ENCODE measurements around the gene TNPO2.

TNPO2 gene

DNA sequence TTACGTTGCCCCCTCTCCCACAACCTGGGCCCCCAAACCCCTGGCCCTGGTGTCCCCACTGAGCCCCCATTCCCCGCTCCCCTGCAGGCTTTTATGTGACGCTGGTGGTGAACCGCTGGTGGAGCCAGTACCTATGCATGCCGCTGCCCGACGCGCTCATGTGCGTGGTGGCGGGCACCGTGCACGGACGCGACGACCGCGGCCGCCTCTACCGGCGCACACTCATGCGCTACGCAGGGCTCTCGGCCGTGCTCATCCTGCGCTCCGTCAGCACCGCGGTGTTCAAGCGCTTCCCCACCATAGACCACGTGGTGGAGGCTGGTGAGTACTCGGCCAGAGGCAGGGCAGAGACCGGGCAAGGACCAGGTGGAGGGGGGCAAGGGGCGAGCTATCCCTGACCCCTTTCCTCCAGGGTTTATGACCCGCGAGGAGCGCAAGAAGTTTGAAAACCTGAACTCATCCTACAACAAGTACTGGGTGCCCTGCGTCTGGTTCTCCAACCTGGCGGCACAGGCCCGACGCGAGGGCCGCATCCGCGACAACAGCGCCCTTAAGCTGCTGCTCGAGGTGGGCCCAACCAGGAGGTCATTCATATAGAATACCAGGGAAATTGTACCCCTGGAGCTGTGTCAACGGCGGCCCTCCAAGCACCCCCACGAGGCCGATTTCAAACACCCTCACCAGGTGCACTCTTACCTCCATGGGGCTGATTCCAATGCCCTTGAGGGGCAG, 30.9 kb upstream of the TNPO2 start:
- no peak for TF ChIP-seq CTCF (IDR thresholded peaks at IDR 0.05; ENCODE audit: low read depth, low read length)
- H3K4me3 ChIP-seq (replicated peaks in 1 of 2; ENCODE audit: low read depth in 2 of 2, low read length in 2 of 2) = no peak overlapping the region
- no peak for DNase-seq (ENCODE audit: low read depth in 2 of 2)

DNA sequence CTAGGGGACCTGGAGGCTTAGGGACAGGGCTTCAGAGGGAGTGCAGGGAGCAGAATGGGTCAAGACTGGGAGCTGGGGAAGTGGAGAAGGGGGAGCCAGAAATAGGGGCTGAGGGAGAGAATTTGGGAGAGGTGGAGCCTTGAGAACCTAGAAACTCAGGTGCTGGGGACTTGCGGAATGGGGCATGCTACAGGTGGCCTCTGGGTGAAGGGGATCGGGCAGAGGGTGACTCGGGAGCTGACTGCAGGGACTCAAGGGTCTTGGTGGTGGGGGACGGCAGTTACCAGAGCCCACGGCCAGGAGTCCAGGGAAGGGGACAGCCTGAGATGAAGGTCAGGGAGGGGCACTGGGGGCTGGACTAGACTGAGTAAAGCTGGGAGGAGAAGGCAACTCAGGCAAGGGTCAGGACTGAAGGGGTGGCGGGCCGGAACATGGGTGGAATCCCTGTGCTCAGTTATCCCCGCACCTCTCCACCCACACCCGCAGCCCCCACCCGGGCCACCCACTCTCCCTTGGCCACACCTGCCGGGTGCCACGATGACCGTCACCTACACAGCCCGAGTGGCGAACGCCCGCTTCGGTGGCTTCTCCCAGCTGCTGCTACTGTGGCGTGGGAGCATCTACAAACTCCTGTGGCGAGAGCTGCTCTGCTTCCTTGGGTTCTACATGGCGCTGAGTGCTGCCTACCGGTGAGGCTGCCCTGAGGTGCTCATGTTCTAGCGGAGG, 28.5 kb upstream of the TNPO2 start:
- DNase-seq (ENCODE audit: low read depth in 2 of 2) = no peak
- no peak for TF ChIP-seq CTCF (IDR thresholded peaks at IDR 0.05; ENCODE audit: low read depth, low read length)
- H3K4me3 ChIP-seq (replicated peaks in 1 of 2; ENCODE audit: low read depth in 2 of 2, low read length in 2 of 2) = no peak overlapping the region

DNA sequence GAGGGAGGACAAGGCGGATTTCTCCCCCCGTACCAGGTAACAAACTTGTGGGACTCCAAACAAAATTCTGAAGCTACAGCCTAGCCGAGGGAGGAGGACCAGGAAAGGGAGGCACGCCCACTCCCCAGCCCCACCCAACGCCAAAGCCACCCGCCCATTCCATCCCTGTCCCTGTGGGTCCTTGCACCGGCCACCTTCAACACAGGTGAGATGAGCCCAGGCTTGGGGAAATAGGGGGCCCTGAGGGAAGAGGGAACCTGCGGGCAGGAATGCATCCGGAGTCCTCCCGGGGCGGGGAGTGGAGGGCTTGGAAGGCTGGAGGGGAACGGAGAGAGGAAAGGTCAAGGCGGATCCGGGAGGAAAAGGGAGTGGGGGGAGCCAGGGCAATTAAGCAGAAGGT, 27.9 kb upstream of the TNPO2 start, which contains the start of gene BEST2:
Gene BEST2, plus strand, starts transcription at position 157 of the 400 bp plus-strand sequence. CDS start 802 bp downstream, outside the sequence.
- no peak for TF ChIP-seq CTCF (IDR thresholded peaks at IDR 0.05; ENCODE audit: low read depth, low read length)
- no peak within 1 kb of the TSS for H3K4me3 ChIP-seq (replicated peaks in 1 of 2; ENCODE audit: low read depth in 2 of 2, low read length in 2 of 2)
- DNase-seq (ENCODE audit: low read depth in 2 of 2) = no peak

GRCh38 chr19:12750851-12751250, 27.1 kb upstream of the TNPO2 start:
- peak in 1 of 2 donors; percentile 14 for DNase-seq (ENCODE audit: low read depth in 2 of 2)
- H3K4me3 ChIP-seq (replicated peaks in 1 of 2; ENCODE audit: low read depth in 2 of 2, low read length in 2 of 2) = no peak overlapping the region
- TF ChIP-seq CTCF (IDR thresholded peaks at IDR 0.05; ENCODE audit: low read depth, low read length) = no peak

DNA sequence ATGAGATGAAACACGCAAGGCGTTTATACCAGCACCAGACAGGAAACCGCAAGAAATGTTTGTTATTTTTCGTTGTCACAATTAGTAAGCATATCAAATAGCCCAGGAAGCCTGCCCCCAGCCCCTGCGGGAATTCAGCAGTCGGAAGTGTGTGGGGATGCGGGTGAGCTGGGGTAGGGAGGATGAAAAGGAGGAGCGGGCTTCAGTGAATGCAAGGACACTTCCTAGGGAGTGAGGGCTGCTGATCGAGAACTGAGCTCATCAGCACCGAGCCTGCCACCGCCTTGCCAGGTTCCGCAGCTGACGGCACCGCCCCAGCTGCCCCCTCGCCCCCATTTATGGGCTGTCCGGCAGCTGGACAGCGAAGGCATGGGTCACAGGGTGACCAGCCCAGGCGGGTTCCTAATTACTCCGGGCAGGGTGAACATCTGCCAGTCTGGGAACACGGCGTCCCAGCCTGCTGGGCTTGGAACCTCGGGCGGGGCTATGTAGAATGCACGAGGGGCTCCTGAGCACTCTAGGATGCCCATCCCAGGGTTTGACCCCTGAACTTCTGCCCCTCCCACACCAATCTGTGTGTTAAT, 26.3 kb upstream of the TNPO2 start:
- peak; percentile 21 to 56 for DNase-seq (ENCODE audit: low read depth in 2 of 2)
- no peak for TF ChIP-seq CTCF (IDR thresholded peaks at IDR 0.05; ENCODE audit: low read depth, low read length)
- H3K4me3 ChIP-seq (replicated peaks in 1 of 2; ENCODE audit: low read depth in 2 of 2, low read length in 2 of 2) = no peak overlapping the region

GRCh38 chr19:12748489-12748888, 24.8 kb upstream of the TNPO2 start:
- no peak for DNase-seq (ENCODE audit: low read depth in 2 of 2)
- no peak overlapping the region for H3K4me3 ChIP-seq (replicated peaks in 1 of 2; ENCODE audit: low read depth in 2 of 2, low read length in 2 of 2)
- no peak for TF ChIP-seq CTCF (IDR thresholded peaks at IDR 0.05; ENCODE audit: low read depth, low read length)

All from cardiac fibroblast (primary cell).